H1 (cell line): Measurements from ENCODE around the gene PELI2. TPM values are rescaled to one million over a fixed set of nuclear protein-coding genes. Genes with fewer than 3 reads are reported as not detected.

Source experiments
- SIRT6 ChIP-seq: IDR thresholded peaks from one replicate; pipeline ENCODE4 v1.7.1; 2012; ENCODE audit warnings: low read length, inconsistent platforms
- polyA plus RNA-seq, 7 experiments: library from polyadenylated mRNA; depleted of rRNA in 3 of 7; stranded (reverse) in 5 of 7; unstranded in 2 of 7; fragments of >200 nt in 5 of 7; fragments of 200-250 nt in 2 of 7; gene quantifications; 1 replicate in 5 of 7; 2 replicates in 1 of 7; 4 replicates in 1 of 7; pipeline versions ENCODE4 v1.2.1 to v1.2.3, GENCODE V29; 2011 to 2013; ENCODE audit warnings: missing spikeins in 2 of 7, mixed read lengths in 2 of 7
- total RNA-seq: library from RNA; stranded (reverse); fragmentation: NEBNext Ultra II Directional; extraction: Animal tissue kit (Norgen Biotek cat#: 25700); gene quantifications from 2 replicates; pipeline ENCODE4 v1.2.1, GENCODE V29; 2021

PELI2 gene
- total and polyA plus RNA-seq, 2 of the 8 experiments (the other 6 are each of a cell fraction or from before 2014, with no cell fraction given): 14.6 to 25.7 TPM

GRCh38 chr14:56142314-56142713 is 24.1 kb downstream of the PELI2 start (continued):
- no peak for TF ChIP-seq SIRT6
